Panc1 (cell line): ENCODE measurements around the gene FAM120B.

Experiments used
- POLR2AphosphoS5 ChIP-seq: IDR thresholded peaks from 2 replicates; pipeline ENCODE4 v1.6.1; 2012; ENCODE audit warnings: mild to moderate bottlenecking, low read depth, low read length, moderate library complexity
- REST ChIP-seq, 2 experiments: IDR thresholded peaks; 2 replicates each; pipeline ENCODE4 v1.6.1; 2011 to 2012; ENCODE audit warnings: low read depth in 2 of 2, control low read depth in 1 of 2, low read length in 1 of 2, mild to moderate bottlenecking in 1 of 2, moderate library complexity in 1 of 2; ENCODE audit not compliant: insufficient read depth in 1 of 2
- SIN3A ChIP-seq: IDR thresholded peaks from 2 replicates; pipeline ENCODE4 v1.6.1; 2012; ENCODE audit warnings: low read depth, mild to moderate bottlenecking, low read length, moderate library complexity, borderline replicate concordance; ENCODE audit not compliant: insufficient read depth
- TCF7L2 ChIP-seq: IDR thresholded peaks from 2 replicates; pipeline ENCODE4 v1.6.1; 2011; ENCODE audit warnings: mild to moderate bottlenecking, low read depth, low read length, inconsistent platforms
- TF ChIP-seq, protein P1 (sequence below): fragments of 450-650 bp; IDR thresholded peaks from 2 replicates; pipeline ENCODE4 v1.5.1; 2017; ENCODE audit warnings: mild to moderate bottlenecking

DNA sequence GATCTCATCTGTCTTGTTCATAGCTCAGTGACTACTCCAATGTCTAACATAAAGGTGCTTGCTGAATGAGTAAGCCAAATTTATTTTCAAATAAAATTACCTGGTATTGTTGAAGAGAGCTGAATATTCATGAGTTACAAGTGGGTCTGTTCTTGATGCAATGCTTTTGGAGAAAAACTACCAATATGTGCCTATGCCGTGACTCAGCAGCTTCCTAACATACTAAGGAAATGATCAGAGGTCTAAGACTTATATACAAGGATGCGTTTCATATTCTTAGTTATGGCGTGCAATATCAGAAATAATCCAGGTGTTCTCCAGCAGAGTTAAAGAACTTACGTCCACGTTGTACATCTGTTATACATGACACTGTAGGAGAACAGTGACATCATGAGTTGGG lies 5.1 kb downstream of the FAM120B start:
- TF ChIP-seq, protein P1, sequence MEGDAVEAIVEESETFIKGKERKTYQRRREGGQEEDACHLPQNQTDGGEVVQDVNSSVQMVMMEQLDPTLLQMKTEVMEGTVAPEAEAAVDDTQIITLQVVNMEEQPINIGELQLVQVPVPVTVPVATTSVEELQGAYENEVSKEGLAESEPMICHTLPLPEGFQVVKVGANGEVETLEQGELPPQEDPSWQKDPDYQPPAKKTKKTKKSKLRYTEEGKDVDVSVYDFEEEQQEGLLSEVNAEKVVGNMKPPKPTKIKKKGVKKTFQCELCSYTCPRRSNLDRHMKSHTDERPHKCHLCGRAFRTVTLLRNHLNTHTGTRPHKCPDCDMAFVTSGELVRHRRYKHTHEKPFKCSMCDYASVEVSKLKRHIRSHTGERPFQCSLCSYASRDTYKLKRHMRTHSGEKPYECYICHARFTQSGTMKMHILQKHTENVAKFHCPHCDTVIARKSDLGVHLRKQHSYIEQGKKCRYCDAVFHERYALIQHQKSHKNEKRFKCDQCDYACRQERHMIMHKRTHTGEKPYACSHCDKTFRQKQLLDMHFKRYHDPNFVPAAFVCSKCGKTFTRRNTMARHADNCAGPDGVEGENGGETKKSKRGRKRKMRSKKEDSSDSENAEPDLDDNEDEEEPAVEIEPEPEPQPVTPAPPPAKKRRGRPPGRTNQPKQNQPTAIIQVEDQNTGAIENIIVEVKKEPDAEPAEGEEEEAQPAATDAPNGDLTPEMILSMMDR: no peak
- TF ChIP-seq POLR2AphosphoS5 (no peak), REST (IDR thresholded peaks at IDR 0.05; ENCODE audit: insufficient read depth in 1 of 2, low read depth in 2 of 2, low read length in 1 of 2) (no peak), SIN3A (no peak), TCF7L2 (no peak)
